ENCODE data around the gene PLEKHA1.

DNA sequence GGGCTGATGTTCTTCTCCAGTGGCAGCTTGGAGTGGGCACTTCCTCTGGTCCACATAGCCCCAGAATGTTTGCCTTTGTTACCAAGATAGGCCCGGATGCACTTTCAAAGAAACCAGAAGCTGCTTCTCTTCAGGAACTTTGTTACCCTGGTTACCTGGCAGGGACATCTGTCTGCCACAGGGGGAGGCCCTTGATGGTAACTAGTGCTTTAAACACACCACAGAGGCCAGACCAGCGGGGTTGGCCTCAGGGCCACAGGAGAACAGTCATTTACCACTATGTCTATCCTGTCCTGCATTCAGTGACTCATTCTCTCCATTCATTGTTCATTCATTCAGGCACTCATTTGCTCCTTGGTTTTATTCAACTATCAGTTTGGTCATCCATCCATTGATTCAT lies 11.9 kb upstream of the PLEKHA1 start:
- TF ChIP-seq ELF1 (IDR thresholded peaks at IDR 0.05; ENCODE audit: borderline replicate concordance, low read depth): no peak
- TF ChIP-seq EZH2 (IDR thresholded peaks at IDR 0.05): no peak
- no peak for TF ChIP-seq SIN3A (IDR thresholded peaks at IDR 0.05; ENCODE audit: low read depth)
- TF ChIP-seq, protein P1, sequence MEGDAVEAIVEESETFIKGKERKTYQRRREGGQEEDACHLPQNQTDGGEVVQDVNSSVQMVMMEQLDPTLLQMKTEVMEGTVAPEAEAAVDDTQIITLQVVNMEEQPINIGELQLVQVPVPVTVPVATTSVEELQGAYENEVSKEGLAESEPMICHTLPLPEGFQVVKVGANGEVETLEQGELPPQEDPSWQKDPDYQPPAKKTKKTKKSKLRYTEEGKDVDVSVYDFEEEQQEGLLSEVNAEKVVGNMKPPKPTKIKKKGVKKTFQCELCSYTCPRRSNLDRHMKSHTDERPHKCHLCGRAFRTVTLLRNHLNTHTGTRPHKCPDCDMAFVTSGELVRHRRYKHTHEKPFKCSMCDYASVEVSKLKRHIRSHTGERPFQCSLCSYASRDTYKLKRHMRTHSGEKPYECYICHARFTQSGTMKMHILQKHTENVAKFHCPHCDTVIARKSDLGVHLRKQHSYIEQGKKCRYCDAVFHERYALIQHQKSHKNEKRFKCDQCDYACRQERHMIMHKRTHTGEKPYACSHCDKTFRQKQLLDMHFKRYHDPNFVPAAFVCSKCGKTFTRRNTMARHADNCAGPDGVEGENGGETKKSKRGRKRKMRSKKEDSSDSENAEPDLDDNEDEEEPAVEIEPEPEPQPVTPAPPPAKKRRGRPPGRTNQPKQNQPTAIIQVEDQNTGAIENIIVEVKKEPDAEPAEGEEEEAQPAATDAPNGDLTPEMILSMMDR (IDR thresholded peaks at IDR 0.05 in 2 of 3, conservative IDR thresholded peaks at IDR 0.05 in 1 of 3; ENCODE audit: borderline replicate concordance in 1 of 3, insufficient read depth in 1 of 3, low read depth in 2 of 3, low read length in 2 of 3): no peak
- TF ChIP-seq, protein P2, sequence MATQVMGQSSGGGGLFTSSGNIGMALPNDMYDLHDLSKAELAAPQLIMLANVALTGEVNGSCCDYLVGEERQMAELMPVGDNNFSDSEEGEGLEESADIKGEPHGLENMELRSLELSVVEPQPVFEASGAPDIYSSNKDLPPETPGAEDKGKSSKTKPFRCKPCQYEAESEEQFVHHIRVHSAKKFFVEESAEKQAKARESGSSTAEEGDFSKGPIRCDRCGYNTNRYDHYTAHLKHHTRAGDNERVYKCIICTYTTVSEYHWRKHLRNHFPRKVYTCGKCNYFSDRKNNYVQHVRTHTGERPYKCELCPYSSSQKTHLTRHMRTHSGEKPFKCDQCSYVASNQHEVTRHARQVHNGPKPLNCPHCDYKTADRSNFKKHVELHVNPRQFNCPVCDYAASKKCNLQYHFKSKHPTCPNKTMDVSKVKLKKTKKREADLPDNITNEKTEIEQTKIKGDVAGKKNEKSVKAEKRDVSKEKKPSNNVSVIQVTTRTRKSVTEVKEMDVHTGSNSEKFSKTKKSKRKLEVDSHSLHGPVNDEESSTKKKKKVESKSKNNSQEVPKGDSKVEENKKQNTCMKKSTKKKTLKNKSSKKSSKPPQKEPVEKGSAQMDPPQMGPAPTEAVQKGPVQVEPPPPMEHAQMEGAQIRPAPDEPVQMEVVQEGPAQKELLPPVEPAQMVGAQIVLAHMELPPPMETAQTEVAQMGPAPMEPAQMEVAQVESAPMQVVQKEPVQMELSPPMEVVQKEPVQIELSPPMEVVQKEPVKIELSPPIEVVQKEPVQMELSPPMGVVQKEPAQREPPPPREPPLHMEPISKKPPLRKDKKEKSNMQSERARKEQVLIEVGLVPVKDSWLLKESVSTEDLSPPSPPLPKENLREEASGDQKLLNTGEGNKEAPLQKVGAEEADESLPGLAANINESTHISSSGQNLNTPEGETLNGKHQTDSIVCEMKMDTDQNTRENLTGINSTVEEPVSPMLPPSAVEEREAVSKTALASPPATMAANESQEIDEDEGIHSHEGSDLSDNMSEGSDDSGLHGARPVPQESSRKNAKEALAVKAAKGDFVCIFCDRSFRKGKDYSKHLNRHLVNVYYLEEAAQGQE (IDR thresholded peaks at IDR 0.05; ENCODE audit: low read depth): no peak
- no peak for TF ChIP-seq ZNF274 (IDR thresholded peaks at IDR 0.05; ENCODE audit: low read depth, low read length)
- no peak for TF ChIP-seq JUND (IDR thresholded peaks at IDR 0.05)
- TF ChIP-seq SRF (IDR thresholded peaks at IDR 0.05; ENCODE audit: low read depth): no peak
- TF ChIP-seq EZH2phosphoT487 (IDR thresholded peaks at IDR 0.05; ENCODE audit: borderline replicate concordance): no peak
- no peak for TF ChIP-seq RAD21 (IDR thresholded peaks at IDR 0.05; ENCODE audit: low read depth)
- TF ChIP-seq SP1 (IDR thresholded peaks at IDR 0.05; ENCODE audit: low read depth): no peak
- no peak for TF ChIP-seq CBX3 (IDR thresholded peaks at IDR 0.05; ENCODE audit: low read depth)
